HG03378 (cell line): ENCODE results near the gene ARID3C.
A peak's percentile ranks its signal among the peaks of the same experiment; 100 is the strongest.

Source experiments
- ATAC-seq: cut with Tn5 transposase; IDR thresholded peaks from one replicate; pipeline ENCODE4 v1.9.1; 2021; ENCODE audit warnings: mild to moderate bottlenecking, moderate library complexity; ENCODE audit not compliant: unreplicated experiment

Gene ARID3C

DNA sequence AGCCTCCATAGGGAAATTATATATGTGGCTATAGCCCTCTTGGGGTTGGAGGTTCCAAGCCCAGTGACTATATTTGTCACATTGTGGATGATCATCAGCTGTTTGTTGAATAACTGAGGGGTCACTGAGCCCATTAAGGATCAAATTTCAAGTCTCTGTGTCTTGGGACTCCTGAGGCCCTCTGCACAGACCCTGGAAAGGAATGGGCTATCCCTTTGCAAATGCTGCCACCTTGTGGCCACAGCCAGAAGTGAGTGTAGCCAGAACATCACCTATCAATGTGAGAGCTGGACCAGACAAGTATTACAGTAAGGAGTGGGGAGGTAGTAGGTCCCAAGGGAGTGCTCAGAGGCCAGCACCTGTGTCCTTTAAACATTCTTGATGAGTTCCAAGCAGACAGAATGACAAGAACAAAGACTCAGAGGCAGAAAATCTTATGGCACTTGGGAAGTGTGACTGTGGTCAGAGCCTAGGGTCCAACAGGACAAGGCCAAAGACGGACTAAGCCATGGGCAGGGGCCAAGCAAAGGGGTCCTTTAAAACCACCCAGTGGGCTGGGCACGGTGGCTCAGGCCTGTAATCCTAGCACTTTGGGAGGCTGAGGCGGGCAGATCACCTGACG, 25.1 kb downstream of the ARID3C start:
- peak; percentile 82 for ATAC-seq

DNA sequence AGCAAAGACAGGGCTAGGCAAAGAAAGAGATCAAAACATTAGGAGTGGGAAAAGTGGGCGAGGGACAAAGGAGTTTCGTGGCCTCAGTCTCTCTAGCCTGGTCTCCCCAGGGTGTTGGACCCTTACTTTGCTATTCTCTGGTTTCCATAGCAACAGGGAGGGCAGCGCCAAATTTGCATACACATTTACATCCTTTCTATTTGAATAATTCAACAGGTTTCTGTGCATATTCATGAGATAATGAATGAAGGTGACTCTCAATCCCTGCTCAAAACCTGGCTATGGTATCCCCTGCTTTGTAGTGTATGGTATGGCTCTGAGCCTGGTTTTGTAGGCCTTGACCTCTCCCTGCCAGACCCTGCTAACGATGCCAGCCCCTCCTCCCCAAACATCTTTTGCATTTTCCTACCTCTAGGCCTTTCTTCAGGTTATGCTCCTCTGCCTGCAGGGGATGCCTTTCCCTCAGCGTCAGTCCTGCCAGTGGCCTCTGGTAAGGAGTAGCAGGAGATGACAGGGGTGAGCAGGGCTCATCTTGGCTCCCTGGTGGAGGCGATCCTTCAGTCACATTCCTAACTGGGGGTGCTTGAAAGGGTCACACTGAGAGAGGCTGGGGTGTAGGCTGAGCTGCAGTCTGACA, 26.8 kb downstream of the ARID3C start:
- no peak for ATAC-seq

DNA sequence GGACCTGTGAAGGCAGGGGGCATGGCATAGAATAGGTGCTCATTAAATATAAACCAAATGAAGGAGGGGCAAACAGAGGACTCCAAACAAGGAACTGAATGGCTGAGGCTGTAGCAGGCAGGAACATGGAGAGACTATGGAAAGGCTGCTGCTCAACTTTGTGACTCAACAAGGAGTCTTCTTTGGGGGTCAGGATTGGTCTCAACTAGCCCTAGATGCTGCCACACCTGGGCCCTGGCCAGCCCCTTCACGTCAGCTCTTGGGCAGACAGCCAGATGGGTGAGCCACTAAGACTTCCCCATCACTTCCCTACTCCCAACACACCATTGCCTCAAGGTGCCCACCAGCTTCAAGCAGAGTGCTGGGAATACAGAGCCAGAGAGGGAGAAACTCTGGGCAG, 28.0 kb downstream of the ARID3C start:
- ATAC-seq: no peak

DNA sequence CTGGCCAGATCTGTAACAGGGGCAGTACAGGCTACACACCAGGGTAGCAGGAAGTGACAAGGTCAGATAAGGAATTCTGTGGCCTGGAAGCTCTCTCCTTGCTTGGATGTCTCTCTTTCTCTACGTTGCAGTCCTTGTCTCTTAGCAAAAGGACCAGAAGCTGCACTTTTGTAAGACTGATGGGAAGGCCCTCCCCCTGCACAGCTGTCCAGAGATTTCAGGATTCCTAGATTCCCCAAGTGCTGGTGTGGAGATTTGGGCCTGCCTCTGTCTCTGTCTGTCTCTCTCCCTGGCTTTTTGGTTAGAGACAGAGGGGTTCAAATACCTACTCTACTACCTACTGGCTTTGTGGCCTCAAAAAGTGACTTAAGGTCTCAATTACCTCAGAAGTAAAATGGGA, 29.3 kb downstream of the ARID3C start:
- ATAC-seq: no peak

DNA sequence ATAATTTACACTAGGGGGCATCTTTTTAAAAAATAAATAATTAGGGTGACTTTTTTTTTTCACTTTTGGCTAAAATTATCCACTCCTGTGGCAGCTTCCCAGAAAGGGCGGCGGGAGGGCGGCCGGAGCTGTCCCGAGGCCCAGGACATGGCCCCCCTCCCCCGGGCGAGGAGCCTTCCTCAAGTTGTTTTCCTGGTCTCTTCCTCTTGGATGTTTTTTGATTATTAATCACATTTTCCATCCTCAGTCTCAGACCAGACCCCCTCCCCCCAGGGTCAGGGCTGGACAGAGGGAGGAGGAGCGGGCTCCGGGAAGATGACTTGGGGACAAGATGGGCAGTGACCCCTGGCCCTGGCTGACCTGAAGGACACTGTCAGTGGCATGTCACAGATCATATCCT, 34.7 kb downstream of the ARID3C start:
- no peak for ATAC-seq

DNA sequence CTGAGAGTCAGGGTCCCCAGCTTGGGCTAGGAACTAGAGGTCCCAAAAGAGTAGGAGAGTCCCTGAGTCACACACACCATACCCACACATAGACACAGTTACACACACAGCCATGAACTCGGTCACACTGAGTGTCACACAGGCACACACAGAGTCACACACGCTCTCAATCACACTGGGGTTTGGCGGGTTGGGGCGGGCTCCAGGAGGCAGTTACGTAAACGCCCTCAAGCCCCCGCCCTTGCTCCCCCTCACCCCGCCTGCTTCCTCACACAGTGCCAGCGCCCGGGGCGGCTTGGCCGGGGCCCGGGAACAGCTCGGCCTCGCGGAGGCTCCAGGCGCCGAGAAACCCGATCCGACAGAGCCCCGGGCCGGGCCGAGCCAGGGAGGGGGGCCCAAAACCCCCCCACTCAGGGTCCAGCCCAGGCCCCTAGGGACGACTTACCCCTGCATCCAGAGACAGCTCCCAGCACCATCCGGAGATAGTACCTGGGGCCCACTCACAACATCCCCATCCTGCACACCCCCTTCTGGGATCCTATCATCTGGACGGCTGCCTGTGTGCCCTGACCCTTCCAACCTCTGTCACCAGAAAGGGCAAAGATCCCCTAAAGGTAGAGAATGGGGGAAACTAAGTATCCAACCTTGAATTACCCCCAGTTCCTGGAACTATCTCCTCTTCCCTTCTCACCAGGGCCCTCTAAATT, 35.8 kb downstream of the ARID3C start:
- ATAC-seq: no peak

DNA sequence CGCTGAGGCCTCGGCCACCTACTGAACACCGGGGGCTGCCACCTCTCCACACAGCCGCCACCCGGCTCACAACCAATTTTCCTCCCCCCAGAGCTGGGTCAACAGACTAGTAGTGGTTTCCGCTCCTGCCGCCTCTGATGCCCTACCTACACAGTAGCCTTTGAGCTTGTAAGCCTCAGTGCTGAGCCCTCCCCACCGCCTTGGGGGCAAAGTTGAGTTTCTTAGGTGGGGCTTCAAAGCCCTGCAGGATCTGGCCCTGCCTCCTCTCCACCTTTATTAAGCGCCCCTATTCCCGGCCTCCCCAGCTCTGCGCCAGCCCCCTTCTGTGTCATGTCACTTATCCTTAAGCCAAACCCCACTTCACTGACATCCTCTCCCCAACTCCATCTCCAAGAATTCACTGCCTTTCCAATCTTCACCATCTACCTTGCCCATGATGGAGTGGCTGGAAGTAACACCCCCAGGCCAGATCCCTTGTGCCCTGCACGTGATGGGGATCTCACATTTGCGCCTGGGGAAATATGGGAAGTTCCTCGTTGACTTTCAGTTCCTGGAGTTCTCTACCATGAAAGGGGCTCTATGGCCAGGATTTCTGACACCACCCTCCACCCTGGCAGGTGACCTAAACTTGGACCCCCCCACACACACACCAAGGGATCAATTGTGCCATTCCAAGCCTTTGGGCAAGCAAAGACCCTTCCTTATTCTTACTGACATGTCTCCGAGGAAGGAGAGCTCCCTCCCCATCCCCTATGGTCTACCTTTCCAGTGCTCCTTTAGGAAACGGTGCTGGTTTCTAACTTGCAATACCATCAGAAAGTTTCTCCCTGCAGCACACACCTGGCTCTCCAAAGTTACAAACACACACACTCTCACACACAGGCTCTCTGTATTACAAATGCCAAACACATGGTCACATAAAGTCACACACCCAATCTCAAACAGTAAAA, 36.7 kb downstream of the ARID3C start:
- ATAC-seq: no peak

DNA sequence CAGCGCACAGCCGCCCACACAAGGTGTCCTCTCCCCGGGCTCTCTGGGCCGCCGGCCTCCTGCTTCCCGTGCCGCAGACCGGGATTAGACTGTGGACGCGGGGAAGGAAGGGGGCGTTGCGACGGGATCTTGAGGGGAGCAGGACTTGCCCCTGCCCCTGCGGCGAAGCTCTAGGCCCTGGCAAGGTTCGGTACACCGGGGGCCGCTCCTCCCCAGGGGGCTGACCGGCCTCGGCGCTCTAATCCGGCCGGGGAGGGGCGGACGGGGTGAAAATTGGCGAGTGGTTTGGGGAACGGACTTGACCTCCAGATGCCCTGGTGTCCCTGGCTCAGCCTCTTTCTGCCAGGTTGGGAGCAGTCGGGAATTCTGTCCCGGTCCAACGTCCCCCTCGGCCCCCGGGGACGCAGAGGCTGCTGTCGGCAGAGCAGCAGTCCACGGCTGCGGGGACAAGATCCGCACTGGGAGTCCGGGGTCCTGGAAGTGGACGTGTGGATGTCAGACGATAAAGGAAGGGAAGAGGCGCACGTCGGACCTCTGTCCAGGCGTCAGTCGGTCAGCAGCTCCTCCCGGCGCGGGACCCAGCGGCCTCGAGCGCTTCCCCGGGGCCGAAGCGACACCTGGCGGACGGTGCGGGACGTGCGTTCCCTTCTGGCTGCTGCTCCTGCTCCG, 37.5 kb downstream of the ARID3C start:
- no peak for ATAC-seq

DNA sequence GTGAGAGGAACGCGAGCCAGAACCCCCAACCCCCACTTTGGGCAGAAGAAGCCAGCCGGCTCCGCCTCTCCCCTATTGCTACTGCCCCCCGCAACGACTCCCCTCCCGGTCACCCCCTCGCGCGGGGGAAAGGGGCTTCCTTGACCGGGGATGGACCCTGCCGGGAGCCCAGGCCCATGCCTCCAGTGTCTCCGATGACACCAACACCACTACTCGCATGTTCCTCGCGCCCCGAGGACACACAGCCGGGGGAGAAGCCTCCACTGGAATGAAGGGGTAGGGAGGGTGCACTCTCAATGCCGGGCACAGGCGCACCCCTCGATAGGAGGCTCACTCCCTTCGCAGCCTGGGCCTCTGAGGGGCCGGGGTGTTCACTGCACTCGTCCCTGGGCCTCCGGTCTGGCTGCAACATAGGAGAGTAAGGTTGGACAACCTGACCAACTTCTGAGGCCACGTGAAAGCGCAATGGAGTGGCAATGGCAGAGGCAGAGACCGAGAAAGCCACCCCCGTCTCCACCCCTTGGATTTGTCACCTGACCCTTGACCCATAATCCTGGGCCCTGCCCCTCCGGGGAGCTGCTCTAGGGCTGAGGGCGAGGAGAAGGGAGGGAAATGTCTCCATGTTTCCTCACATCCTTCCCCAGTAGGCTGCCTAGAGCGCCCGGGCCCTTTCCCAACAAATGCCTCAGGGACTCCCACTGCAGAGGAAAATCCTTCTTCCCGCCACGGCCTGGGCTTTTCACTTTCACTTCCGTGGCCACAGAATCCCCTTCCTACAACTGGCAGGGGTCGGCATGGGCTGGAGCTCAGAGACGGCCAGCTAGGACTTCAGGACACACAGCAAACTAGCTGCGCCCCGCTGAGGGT, 38.3 kb downstream of the ARID3C start:
- no peak for ATAC-seq

DNA sequence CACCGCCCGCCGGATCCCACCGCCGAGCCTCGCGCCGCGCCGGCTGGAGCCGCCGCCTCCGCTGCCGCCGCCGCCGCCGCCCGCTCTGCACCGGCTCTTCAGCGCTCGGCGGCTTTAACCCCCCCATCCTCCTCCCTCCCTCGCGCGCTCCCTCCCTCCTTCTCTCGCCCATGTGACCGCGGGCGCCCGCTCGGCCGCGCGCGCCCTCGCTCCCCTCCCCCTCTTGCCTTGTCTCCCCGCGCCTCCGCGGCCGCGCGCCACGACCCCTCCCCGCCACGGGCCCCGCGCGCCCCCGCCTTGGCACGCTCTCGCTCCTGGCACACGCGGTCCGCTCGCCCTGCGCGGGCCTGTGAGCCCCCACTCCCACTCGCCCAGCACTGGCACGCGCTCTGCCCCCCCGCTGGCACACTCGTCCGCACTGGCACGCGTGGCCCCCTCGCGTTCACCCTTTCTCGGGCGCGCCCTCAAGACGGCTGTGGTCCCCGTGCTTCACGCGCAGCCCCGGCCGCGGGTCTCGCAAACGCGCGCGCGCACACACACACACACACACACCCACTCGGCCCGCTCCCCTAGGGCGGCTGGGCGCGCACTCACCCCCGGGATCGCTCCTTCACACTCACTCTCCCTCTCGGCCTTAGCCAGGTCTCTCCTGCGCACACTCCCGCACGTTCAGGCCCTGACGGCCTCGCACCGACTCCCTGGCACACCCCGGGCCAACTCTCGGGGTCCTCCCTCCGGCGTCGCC, 39.1 kb downstream of the ARID3C start, which contains the start of gene CNTFR:
CNTFR (minus strand) TSS at position 89 of the 745 bp plus-strand sequence. CDS start 20,743 bp downstream, outside the sequence.
- no peak for ATAC-seq

DNA sequence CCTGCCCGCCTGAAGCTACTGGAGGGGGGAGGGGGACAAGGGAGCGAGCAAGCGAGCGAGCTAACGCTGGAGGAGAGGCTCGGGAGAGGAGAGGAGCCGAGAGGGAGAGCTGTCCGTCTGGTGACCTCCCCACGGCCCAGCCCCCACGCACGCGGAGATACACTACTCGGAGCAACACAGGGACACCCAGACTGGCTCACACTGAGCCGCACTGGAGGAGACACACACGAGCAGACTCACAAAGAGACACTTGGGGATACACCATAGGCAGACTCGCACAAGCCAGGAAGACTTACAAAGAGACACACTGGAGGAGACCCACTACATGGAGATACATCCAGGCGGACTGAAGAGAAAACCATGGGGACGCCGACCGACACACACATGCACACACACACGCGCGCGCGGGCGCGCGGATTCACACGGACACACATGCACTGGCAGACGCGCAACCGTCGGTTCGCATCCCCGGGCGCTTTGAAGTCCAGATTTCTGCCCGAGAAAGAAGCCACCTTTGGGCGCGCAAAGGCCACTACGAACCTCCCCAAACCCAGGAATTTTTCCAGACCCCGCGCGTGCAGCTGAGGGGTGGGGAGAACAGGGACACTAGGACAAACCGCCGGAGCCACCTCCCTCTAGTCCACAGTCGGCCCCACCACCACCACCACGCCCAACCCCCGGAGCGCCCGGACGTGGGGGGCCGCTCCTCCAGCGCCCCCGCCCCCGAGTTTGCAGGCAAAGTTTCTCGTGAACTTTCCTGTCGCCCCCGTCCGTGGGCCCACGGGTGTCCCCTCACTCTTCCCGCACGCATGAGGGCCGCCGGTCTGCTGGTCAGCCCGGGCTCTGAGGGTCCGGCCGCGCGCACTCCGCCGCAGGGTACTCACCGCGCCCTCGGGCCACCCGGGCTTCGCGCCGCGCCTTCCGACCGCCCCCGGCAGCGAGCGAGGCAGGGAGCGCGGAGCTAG, 39.9 kb downstream of the ARID3C start:
- ATAC-seq: no peak

DNA sequence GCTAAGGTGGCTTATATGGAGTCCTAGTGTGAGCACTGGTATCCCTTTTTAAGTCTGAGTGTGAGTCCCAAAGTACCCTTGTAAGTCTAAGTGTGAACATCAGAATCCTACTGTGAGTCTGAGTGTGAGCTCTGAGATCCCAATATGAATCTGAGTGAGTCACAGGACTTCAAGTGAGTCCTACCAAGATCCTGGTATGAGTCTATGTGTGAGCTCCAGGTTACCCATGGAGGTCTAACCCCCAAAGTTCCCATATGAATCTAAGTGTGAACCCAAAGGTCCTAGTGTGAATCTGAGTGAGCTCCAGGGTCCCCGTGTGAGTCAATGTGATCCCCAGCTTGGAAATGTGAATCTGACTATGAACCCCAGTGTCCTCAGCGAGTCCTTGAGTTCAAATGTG, 41.6 kb downstream of the ARID3C start:
- ATAC-seq: no peak

DNA sequence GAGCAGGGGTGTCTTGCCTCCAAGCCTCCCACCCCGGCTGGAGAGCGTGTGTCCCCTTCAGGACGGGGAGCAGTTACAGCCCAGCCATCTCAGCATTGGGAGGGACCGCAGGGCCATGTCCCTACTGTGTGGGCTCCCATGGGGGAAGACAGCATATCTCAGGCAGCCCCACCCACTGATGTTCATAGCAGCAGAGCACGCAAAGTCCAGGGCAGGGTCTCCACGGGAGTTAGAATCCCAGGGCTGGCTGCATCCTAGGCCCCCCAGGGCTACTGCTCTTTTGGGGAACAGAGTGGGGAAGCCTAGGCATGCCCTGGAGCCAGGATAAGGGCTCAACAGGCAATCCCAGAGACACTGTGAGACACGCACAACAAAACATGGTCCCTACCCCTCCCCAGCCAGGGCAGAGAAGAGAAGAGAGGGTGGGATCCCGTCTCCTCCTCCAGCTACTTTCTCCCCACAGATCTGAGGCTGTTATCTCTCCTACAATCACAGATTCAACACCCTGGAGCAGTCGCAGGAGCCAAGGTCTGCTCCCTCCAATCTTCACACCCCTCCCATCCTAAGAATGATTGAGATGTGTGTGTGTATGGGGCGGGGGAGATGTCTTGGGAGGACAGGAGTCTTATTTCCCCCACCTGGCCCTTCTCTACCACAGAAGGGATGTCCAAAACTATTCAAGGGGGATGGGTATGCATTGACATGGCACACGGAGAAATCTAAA, 42.8 kb downstream of the ARID3C start:
- no peak for ATAC-seq

DNA sequence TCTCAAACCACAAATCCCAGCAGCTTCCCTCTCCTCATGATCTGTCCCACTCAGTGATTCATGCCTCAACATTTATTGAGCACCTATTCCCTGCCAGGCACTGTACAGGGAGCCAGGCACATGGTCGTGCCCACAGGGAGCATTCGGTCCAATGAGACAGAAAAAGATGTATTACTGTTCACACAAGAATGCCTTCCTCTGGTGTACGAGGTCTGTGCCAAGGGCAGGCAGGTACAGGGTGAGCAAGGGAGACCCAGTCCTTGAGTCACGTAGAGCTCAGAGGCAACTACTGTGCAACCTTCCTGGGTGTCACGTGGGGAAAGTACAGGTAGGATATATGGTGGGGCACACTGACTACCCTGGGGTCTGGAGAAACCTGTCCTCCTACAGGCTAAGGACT, 43.9 kb downstream of the ARID3C start:
- ATAC-seq: no peak

DNA sequence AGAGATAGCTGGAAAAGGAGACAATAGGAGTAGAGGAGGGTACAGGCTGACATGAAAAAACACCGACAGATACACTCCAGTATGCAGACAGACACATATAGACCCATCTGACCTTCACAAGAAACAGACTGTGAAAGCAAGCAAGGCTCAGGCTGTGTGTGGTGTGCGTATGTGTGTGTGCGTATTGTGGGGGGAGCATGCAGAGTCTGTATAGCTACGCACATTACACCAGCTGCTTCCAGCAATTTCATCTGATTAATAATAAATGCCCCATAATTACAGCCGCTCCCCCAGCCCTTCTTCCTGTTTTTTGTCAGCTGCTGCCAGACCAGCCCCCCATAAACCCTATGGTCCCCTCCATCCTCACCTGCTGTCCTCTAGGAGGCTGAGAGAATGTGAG, 46.1 kb downstream of the ARID3C start:
- no peak for ATAC-seq

DNA sequence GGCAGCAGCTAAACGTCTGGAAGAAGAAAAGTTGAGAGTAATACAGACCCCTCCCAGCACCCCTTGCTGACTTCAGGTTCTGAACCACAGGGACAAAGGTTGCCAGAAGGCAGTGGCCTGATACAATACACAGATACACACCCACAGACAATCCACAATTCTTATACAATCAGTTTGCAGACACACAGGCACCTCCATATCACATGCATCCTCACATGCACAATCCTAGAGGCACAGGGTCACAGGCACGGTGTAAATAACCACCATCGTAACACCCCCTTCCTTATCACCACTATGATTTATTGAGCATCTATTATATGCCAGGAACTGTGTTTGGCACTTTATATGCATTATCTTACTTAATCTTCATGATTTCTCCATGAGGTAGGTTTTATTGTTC, 47.5 kb downstream of the ARID3C start:
- ATAC-seq: no peak

DNA sequence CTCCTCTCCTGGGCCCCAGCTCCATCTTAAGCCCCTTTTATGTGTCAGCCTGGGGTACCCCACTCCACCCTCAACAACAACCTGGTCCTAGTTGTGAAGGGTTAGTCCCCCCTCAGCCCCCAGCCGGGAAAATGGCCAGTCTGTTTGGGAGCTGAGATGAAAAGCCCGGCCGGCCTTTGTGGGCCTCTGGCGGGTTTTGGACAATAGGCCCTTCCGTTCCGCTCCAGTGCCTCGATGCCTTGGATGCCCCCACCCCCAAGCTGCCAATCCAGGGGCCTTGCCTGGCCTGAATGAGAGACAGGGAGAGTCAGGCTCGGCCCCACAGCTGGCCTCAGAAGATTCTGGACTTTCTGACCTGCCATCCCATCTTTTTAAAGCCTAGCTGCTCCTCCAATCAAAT, 48.5 kb downstream of the ARID3C start:
- no peak for ATAC-seq
